NCI-H2227 (cell line): ENCODE measurements around the gene CDH2.
A peak's percentile ranks its signal among the peaks of the same experiment; 100 is the strongest.

Source experiments
- DNase-seq: peaks from one replicate; lab custom pipeline; 2025; ENCODE audit not compliant: unreplicated experiment; lab: John Stamatoyannopoulos, UW

The CDH2 gene

GRCh38 chr18:28176948-28177827, at the start of gene CDH2:
CDH2 (minus strand) TSS chr18:28177130; CDS start chr18:28177022, 108 bp downstream.
- DNase-seq = peak; percentile 95

DNA sequence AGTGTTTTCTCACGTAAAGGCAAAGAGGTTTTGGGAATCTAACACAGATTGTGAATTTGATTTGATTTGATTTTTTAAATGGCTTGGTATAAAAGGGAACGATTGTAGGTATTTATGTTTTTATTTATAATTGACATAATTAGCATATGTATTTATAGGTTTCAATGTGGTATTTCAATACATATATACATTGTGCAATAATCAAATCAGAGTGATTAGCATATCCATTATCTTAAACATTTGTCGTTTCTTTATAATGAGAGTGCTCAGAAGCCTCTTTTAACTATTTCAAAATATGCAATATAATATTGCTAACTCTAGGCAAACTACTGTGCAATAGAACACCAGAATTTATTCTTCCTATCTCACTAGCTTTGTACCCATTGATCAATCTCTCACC, 35.1 kb upstream of the CDH2 start:
- DNase-seq = no peak

DNA sequence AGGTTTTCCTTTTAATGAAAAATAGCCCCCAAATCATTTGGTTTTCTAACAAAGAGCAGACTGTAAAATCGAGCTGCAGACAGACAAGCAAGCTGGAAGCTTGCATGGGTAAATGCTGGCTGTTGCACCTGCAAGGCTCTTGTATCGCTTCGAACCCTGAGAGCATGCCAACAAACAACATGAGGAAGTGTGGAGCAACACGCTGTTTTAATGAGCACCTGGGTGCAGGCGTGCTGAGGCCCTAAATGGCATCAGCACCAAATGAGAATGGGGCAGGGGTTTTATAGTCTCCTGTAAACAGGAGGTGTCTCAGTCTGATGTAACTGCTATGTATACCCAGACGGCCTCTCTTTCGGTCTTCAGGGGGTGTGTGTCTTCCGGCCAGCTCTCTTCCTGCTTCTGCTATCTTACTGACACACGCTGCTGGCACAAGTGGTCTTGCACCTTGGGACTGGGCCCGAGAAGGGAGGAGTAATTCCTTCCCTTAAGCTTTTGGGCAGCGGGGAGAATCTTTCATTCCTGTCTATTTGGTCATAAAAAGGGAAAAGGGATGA, 31.9 kb upstream of the CDH2 start:
- no peak for DNase-seq

GRCh38 chr18:28208268-28208667, 31.3 kb upstream of the CDH2 start:
- no peak for DNase-seq

DNA sequence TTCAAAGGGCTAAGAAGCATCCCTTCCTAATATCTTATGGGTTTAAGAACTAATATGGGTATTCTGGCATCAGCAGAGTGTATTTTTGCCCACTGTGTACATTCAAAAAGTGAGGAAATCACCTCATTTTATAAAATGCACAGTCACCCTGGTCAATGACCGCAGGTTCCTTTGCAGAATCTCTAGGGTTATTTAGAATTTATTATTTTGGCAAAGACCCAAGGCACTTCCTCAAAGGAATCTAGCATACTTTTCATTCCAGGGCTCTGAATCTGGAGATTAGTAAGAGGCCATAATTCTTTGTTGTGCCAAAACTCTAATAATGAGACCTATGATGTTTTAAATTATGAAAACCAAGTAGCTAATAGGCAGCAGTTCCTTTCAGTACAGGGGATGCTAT, 27.2 kb upstream of the CDH2 start:
- DNase-seq = no peak

- DNase-seq = no peak
These were observed 24.1 kb upstream of the CDH2 start for GRCh38 chr18:28201056-28201455.

GRCh38 chr18:28198620-28199019, 21.7 kb upstream of the CDH2 start:
- no peak for DNase-seq

DNA sequence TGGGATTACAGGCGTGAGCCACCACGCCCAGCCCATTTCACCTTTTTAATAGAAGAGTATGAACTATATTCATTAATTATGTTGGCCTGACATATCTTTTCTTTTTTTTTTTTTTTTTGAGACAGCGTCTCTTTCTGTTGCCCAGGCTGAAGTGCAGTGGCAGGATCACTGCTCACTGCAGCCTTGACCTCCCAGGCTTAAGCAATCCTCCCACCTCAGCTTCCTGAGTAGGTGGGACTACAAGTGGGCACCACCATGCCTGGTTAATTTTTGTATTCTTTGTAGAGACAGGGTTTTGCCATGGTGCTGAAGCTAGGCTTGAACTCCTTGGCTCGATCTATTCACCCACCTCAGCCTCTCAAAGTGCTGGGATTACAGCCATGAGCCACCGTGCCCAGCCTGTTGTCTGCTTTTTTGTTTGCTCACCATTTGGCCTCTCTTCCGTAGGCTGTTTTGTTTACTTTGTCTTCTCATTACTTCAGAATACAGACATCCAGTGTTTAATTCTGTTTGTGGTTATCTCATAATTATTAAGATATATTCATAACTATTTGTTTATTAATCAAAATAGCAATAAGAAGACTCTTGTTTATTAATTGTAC, 16.3 kb upstream of the CDH2 start:
- no peak for DNase-seq

GRCh38 chr18:28189400-28190239, 12.7 kb upstream of the CDH2 start:
- DNase-seq = peak; percentile 46

DNA sequence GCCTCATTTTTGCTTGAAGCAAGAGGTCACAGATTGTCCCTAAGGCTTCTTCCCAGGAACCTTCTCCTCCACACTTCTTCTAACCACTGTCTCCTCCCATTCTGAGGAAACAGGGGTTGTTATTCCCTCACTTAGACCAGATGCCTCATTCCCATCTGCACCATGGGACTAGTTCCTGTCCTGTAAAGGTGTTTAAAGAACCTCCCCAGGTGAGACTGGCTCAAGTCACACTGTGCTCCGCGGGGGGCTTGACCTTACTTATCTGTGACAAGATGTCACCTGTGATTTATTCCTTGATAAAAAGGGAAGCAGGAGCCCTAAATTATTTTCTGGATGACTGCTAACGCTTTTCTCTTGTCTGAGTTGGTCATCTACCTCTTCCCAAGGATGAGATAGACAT, 8.2 kb upstream of the CDH2 start:
- no peak for DNase-seq

- no peak for DNase-seq
These were observed 6.6 kb upstream of the CDH2 start for GRCh38 chr18:28183418-28184078.

- no peak for DNase-seq
These were observed 4.7 kb upstream of the CDH2 start for GRCh38 chr18:28181616-28182015.

GRCh38 chr18:28178720-28179119, 1.8 kb upstream of the CDH2 start:
- DNase-seq = peak; percentile 21

GRCh38 chr18:28177828-28178635, 1.1 kb upstream of the CDH2 start:
- DNase-seq = peak; percentile 91

DNA sequence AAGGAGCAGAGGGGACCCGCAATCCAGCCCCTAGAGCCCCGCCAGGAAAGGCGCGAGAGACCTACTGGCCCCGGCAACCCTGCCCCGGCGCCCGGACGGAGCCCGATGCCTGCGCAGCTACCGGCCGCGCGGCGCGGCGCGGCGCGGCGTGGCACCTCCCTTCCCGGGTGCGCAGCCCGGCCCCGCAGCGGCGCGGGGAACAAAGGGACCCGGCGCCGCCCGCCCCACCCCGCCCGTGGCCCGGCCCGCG, 307 bp downstream of the CDH2 start:
- no peak for DNase-seq

- DNase-seq = peak; percentile 63
These were observed 816 bp downstream of the CDH2 start for GRCh38 chr18:28175930-28176697.

GRCh38 chr18:28175150-28175929, 1.6 kb downstream of the CDH2 start:
- peak; percentile 35 for DNase-seq

DNA sequence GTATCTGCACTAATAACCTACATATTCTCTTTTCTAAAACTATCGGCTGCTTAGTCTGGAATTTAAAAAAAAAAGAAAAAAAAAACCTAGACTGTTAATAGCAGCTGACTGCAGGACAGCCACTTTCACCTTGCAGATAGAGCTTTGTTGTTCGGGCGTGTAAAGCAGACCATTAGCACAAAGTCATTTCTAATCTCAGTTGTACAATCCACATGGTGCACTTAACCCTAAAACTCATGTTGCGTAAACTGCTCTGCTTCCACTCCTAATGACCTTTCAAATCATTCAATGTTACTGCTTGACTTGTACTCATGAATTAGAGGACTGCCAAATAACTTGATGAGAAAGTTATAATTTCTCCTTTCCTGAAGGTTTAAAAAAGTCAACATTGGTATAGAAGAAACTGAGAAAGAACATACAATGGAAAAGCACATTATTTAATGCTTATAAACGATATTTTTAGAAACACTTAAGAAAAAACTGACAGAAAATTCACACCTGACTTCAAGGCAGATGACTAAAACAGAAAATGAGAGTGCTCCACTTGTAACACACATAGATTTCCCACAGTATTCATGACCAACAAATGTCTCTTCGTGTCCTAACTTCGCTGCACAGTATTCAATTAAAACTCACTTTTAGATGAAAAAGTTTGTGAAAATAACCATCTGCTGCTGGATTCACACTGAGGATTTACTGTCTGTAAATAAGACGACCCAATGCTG, 2.6 kb downstream of the CDH2 start:
- DNase-seq = peak; percentile 14
